GM12878 (cell line): ENCODE results near the gene PEX16. TPM values are rescaled to one million over a fixed set of nuclear protein-coding genes. Genes with fewer than 3 reads are reported as not detected.

ENCODE experiments used
- ATAC-seq: fragments of 200-7000 bp; cut with Tn5 transposase; 3 replicates; pipeline ENCODE4 v1.9.1; 2020; ENCODE audit warnings: mild to moderate bottlenecking, moderate library complexity
- BruUV-seq: library from RNA; stranded (reverse); fragments of 400-500 nt; replicated peaks from 2 replicates; lab custom pipeline; 2021; lab: Mats Ljungman, UMichigan
- CTCF ChIA-PET: fragments of 300-600 bp; sonication (Branson Sonifier 250); formaldehyde crosslinking; extraction: SDS; loops from one replicate; lab custom pipeline; 2021; ENCODE audit warnings: inconsistent platforms; lab: Yijun Ruan, JAX
- POLR2A ChIA-PET: fragments of 350-600 bp; formaldehyde crosslinking; extraction: SDS; loops from one replicate; lab custom pipeline; 2021; ENCODE audit warnings: inconsistent platforms; lab: Charles Lee
- RAD21 ChIA-PET: fragments of 300-600 bp; sonication (Branson Sonifier 250); formaldehyde crosslinking; loops from one replicate; lab custom pipeline; 2023; ENCODE audit warnings: antibody characterized with exemption; ENCODE audit not compliant: unreplicated experiment; lab: Charles Lee
- SMC1A ChIA-PET: fragments of 300-600 bp; sonication (Branson Sonifier 250); formaldehyde crosslinking; loops from one replicate; lab custom pipeline; 2023; ENCODE audit not compliant: unreplicated experiment, uncharacterized antibody; lab: Charles Lee
- DNase-seq: peaks from one replicate; pipeline ENCODE4 v3.0.0-alpha.2; 2011; ENCODE audit warnings: low read depth, low spot score
- FAIRE-seq: peaks from 3 replicates; lab custom pipeline; 2011; peaks lifted over from hg19 to GRCh38; lab: Jason Lieb, UNC
- H2AFZ ChIP-seq: 2 replicates; pipeline ENCODE4 v1.6.0; 2011; ENCODE audit warnings: low read depth, low read length, control low read depth; ENCODE audit not compliant: control insufficient read depth
- H3K27ac ChIP-seq: 2 replicates; pipeline ENCODE4 v1.5.1; 2011; ENCODE audit warnings: control low read depth; ENCODE audit not compliant: control insufficient read depth, insufficient read depth
- H3K27me3 ChIP-seq, 2 experiments: replicated peaks in 1 of 2; 2 replicates each; pipeline versions ENCODE4 v1.6.0 to v1.6.1; 2011; ENCODE audit warnings: low read length in 1 of 2; ENCODE audit not compliant: control insufficient read depth in 2 of 2, insufficient read depth in 2 of 2
- H3K36me3 ChIP-seq, 2 experiments: 2 replicates each; pipeline ENCODE4 v1.5.1; 2011; ENCODE audit warnings: low read length in 1 of 2; ENCODE audit not compliant: control insufficient read depth in 2 of 2, insufficient read depth in 2 of 2
- H3K4me1 ChIP-seq: 2 replicates; pipeline ENCODE4 v1.6.1; 2011; ENCODE audit warnings: mild to moderate bottlenecking, low read length, moderate library complexity, mixed read lengths; ENCODE audit not compliant: control insufficient read depth, insufficient read depth
- H3K4me2 ChIP-seq: 2 replicates; pipeline ENCODE4 v1.6.0; 2011; ENCODE audit warnings: control low read depth; ENCODE audit not compliant: control insufficient read depth, insufficient read depth
- H3K4me3 ChIP-seq: fragments of 200-600 bp; sonication (generic); 2 replicates; pipeline ENCODE4 v1.5.1; 2016
- H3K79me2 ChIP-seq: 2 replicates; pipeline ENCODE4 v1.6.0; 2011; ENCODE audit warnings: low read length; ENCODE audit not compliant: control insufficient read depth, insufficient read depth
- H3K9ac ChIP-seq: 2 replicates; pipeline ENCODE4 v1.8.0; 2011; ENCODE audit warnings: low read length, control low read depth, mixed read lengths; ENCODE audit not compliant: control insufficient read depth, insufficient read depth
- H3K9me3 ChIP-seq: replicated peaks from 3 replicates; pipeline ENCODE4 v1.5.1; 2011; ENCODE audit warnings: mild to moderate bottlenecking, low read length; ENCODE audit not compliant: control insufficient read depth, insufficient read depth
- H4K20me1 ChIP-seq: 2 replicates; pipeline ENCODE4 v1.6.0; 2011; ENCODE audit not compliant: control insufficient read depth, insufficient read depth
- BCL11A ChIP-seq: IDR thresholded peaks from 2 replicates; pipeline ENCODE4 v1.6.1; 2011; ENCODE audit warnings: low read depth, low read length
- BHLHE40 ChIP-seq, 2 experiments: fragments of 450-650 bp in 1 of 2; IDR thresholded peaks; 2 replicates each; pipeline ENCODE4 v1.6.1; 2011 to 2017; ENCODE audit warnings: low read depth in 2 of 2, borderline replicate concordance in 1 of 2, improper control_type of control experiment in 1 of 2, low read length in 1 of 2, mild to moderate bottlenecking in 1 of 2
- CREB1 ChIP-seq: IDR thresholded peaks from 2 replicates; pipeline ENCODE4 v1.6.1; 2012; ENCODE audit warnings: low read depth, mild to moderate bottlenecking, inconsistent platforms
- ETV6 ChIP-seq, 2 experiments: fragments of 450-650 bp in 1 of 2; IDR thresholded peaks in 1 of 2; conservative IDR thresholded peaks in 1 of 2; 2 replicates each; pipeline ENCODE4 v1.6.1; 2014; ENCODE audit warnings: antibody characterized with exemption in 1 of 2, borderline replicate concordance in 1 of 2, low read depth in 1 of 2, mild to moderate bottlenecking in 1 of 2, moderate library complexity in 1 of 2
- FOXK2 ChIP-seq: fragments of 450-650 bp; IDR thresholded peaks from 2 replicates; pipeline ENCODE4 v1.6.1; 2017; ENCODE audit warnings: mild to moderate bottlenecking, moderate library complexity
- HDAC2 ChIP-seq: fragments of 200-600 bp; sonication (generic); IDR thresholded peaks from 2 replicates; pipeline ENCODE4 v1.6.1; 2017
- IKZF2 ChIP-seq, 2 experiments: fragments of 450-650 bp; IDR thresholded peaks; 2 replicates each; pipeline ENCODE4 v1.6.1; 2017; ENCODE audit warnings: mild to moderate bottlenecking in 2 of 2, moderate library complexity in 2 of 2
- MXI1 ChIP-seq: fragments of 150-350 bp; IDR thresholded peaks from 2 replicates; pipeline ENCODE4 v1.6.1; 2011; ENCODE audit warnings: low read depth, mild to moderate bottlenecking, inconsistent platforms, low read length, improper control_type of control experiment
- MYB ChIP-seq: fragments of 150-350 bp; IDR thresholded peaks from 2 replicates; pipeline ENCODE4 v1.6.1; 2014; ENCODE audit warnings: mild to moderate bottlenecking, low read depth, low read length, borderline replicate concordance
- PML ChIP-seq: IDR thresholded peaks from 2 replicates; pipeline ENCODE4 v1.6.1; 2012; ENCODE audit warnings: low read length, inconsistent platforms
- POU2F2 ChIP-seq: IDR thresholded peaks from 3 replicates; pipeline ENCODE4 v1.6.1; 2011; ENCODE audit warnings: low read depth, mild to moderate bottlenecking, low read length, borderline replicate concordance
- RB1 ChIP-seq: fragments of 450-650 bp; formaldehyde crosslinking; IDR thresholded peaks from 2 replicates; pipeline ENCODE4 v1.6.1; 2017; ENCODE audit warnings: mild to moderate bottlenecking, borderline replicate concordance
- SMAD1 ChIP-seq: fragments of 450-650 bp; IDR thresholded peaks from 2 replicates; pipeline ENCODE4 v1.6.1; 2018; ENCODE audit warnings: mild to moderate bottlenecking, low read depth; ENCODE audit not compliant: partially characterized antibody
- WRNIP1 ChIP-seq: IDR thresholded peaks from 2 replicates; pipeline ENCODE4 v1.6.1; 2011; ENCODE audit warnings: low read depth, low read length, improper control_type of control experiment, borderline replicate concordance
- YY1 ChIP-seq: IDR thresholded peaks from 2 replicates; pipeline ENCODE4 v1.6.1; 2011; ENCODE audit warnings: low read depth, mild to moderate bottlenecking, low read length
- ZBED1 ChIP-seq: IDR thresholded peaks from 2 replicates; pipeline ENCODE4 v1.6.1; 2016; ENCODE audit warnings: borderline replicate concordance
- ZNF274 ChIP-seq: IDR thresholded peaks from one replicate; pipeline ENCODE4 v1.8.0; 2011; ENCODE audit not compliant: insufficient read length, insufficient read depth
- whole genome bisulfite sequencing: methylation state at CpG from one replicate; pipeline ENCODE4 v1.1.6; 2016; ENCODE audit warnings: low lambda C conversion rate; ENCODE audit not compliant: insufficient replicate concordance, insufficient coverage; ENCODE audit errors: missing lambda C conversion rate; 5-methylcytosine and 5-hydroxymethylcytosine counted together
- in situ Hi-C: fragments of 300-500 bp; cut with MboI; formaldehyde crosslinking; loops from 9 replicates; pipeline ENCODE4 v1.14.3; 2018; ENCODE audit warnings: mixed read lengths
- intact Hi-C: fragments of 100-400 bp; cut with micrococcal nuclease; formaldehyde crosslinking; loops from one replicate; pipeline ENCODE4 v1.14.2; 2022; ENCODE audit not compliant: unreplicated experiment
- polyA plus RNA-seq, 11 experiments: library from polyadenylated mRNA; depleted of rRNA in 4 of 11; unstranded in 6 of 11; stranded (reverse) in 5 of 11; fragments of >200 nt; fragmentation: Nextera tagmentation in 4 of 11; fragmentation: Illumina TruSeq in 1 of 11; extraction: Ambion mirVana in 4 of 11; extraction: Trizol in 1 of 11; gene quantifications; 1 replicate in 1 of 11; 2 replicates in 10 of 11; pipeline versions ENCODE4 v1.2.1 to v1.2.3, GENCODE V29; 2011 to 2016; ENCODE audit warnings: inconsistent platforms in 2 of 11, missing spikeins in 2 of 11, low read depth in 1 of 11
- total RNA-seq, 4 experiments: library from RNA; depleted of rRNA in 3 of 4; stranded (reverse); fragments of >200 nt in 3 of 4; fragmentation: Illumina TruSeq in 1 of 4; extraction: Trizol in 1 of 4; gene quantifications; 2 replicates each; pipeline versions ENCODE4 v1.2.1 to v1.2.3, GENCODE V29; 2013 to 2021
- TF ChIP-seq, protein P1 (sequence below): fragments of 450-650 bp; conservative IDR thresholded peaks from 2 replicates; pipeline ENCODE4 v1.6.1; 2017; ENCODE audit warnings: mild to moderate bottlenecking, moderate library complexity
- TF ChIP-seq, protein P2 (sequence below): fragments of 450-650 bp; formaldehyde crosslinking; IDR thresholded peaks from 2 replicates; pipeline ENCODE4 v1.4.0; 2022; ENCODE audit warnings: mild to moderate bottlenecking, moderate library complexity

Gene PEX16
- total and polyA plus RNA-seq, 10 of the 15 experiments (the other 5 are each of a cell fraction or from before 2014, with no cell fraction given), result 1.4 to 53.5 (median 27.6) TPM

DNA sequence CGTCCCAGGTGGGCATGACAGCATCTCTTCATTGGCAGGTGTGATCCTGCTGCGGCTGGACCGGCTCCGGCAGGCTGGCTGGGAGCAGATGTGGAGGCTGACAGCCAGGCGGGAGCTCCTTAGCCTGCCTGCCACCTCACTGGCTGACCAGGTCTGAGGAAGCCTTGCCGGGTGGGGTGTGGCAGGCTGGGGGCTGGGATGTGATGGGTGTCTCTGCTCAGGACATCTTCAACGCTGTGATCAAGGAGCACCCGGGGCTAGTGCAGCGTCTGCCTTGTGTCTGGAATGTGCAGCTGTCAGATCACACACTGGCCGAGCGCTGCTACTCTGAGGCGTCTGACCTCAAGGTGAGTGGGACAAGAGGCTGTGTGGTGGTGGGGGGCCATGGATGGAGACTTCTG lies 8.3 kb upstream of the PEX16 start:
- Histone ChIP-seq H3K79me2 (no peaks in the 10 kb centered on the region), H3K9ac (no peak overlapping the region), H3K4me2 (no peak overlapping the region), H3K4me1 (peaks cover 18% of the 10 kb centered on the region), H3K4me3 (no peak overlapping the region), H3K9me3 (no peaks in the 10 kb centered on the region; the same call in 2 of the 3 replicates)
- DNase-seq, result no peak
- no peak for ATAC-seq
- SMC1A ChIA-PET, result interaction anchor here (0.6 kb wide), 1 partner anchor 9 kb away, joined by 3 read pairs; no protein-coding TSS in a partner anchor
- intact Hi-C loops, result no loop called here
- FAIRE-seq, result no peak
- no peak for TF ChIP-seq POU2F2
- TF ChIP-seq, protein P1, sequence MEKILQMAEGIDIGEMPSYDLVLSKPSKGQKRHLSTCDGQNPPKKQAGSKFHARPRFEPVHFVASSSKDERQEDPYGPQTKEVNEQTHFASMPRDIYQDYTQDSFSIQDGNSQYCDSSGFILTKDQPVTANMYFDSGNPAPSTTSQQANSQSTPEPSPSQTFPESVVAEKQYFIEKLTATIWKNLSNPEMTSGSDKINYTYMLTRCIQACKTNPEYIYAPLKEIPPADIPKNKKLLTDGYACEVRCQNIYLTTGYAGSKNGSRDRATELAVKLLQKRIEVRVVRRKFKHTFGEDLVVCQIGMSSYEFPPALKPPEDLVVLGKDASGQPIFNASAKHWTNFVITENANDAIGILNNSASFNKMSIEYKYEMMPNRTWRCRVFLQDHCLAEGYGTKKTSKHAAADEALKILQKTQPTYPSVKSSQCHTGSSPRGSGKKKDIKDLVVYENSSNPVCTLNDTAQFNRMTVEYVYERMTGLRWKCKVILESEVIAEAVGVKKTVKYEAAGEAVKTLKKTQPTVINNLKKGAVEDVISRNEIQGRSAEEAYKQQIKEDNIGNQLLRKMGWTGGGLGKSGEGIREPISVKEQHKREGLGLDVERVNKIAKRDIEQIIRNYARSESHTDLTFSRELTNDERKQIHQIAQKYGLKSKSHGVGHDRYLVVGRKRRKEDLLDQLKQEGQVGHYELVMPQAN, result no peak
- no peak for TF ChIP-seq BHLHE40 (IDR thresholded peaks at IDR 0.05; ENCODE audit: borderline replicate concordance in 1 of 2, low read depth in 2 of 2, low read length in 1 of 2)
- no peak for TF ChIP-seq MYB
- no peak for TF ChIP-seq SMAD1
- no peak for TF ChIP-seq YY1
- TF ChIP-seq ZNF274, result no peak
- TF ChIP-seq, protein P2, sequence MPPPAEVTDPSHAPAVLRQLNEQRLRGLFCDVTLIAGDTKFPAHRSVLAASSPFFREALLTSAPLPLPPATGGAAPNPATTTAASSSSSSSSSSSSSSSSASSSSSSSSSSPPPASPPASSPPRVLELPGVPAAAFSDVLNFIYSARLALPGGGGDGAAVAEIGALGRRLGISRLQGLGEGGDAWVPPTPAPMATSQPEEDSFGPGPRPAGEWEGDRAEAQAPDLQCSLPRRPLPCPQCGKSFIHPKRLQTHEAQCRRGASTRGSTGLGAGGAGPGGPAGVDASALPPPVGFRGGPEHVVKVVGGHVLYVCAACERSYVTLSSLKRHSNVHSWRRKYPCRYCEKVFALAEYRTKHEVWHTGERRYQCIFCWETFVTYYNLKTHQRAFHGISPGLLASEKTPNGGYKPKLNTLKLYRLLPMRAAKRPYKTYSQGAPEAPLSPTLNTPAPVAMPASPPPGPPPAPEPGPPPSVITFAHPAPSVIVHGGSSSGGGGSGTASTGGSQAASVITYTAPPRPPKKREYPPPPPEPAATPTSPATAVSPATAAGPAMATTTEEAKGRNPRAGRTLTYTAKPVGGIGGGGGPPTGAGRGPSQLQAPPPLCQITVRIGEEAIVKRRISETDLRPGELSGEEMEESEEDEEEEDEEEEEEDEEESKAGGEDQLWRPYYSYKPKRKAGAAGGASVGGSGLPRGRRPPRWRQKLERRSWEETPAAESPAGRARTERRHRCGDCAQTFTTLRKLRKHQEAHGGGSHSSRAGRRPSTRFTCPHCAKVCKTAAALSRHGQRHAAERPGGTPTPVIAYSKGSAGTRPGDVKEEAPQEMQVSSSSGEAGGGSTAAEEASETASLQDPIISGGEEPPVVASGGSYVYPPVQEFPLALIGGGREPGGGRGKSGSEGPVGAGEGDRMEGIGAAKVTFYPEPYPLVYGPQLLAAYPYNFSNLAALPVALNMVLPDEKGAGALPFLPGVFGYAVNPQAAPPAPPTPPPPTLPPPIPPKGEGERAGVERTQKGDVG (CRISPR knock-in tag), result no peak
- no peak for TF ChIP-seq ZBED1
- no peak for TF ChIP-seq ETV6 (conservative IDR thresholded peaks at IDR 0.05 in 1 of 2, IDR thresholded peaks at IDR 0.05 in 1 of 2; ENCODE audit: borderline replicate concordance in 1 of 2, low read depth in 1 of 2)
- no peak for TF ChIP-seq PML
- no peak for TF ChIP-seq RB1
- no peak for TF ChIP-seq IKZF2 (IDR thresholded peaks at IDR 0.05)
- no peak for TF ChIP-seq HDAC2
- no peak for TF ChIP-seq FOXK2
- TF ChIP-seq WRNIP1, result no peak
- TF ChIP-seq CREB1, result no peak
- no peak for TF ChIP-seq BCL11A
- TF ChIP-seq MXI1, result no peak
- TF ChIP-seq, all 136 proteins: peak for 0
- H2AFZ ChIP-seq, result no peak overlapping the region
- ChIA-PET RAD21 (no interaction called here), CTCF (interaction anchor here (0.8 to 1.5 kb wide), 3 partner anchors 9 to 83 kb away, joined by 3 to 7 read pairs (median 3); no protein-coding TSS in a partner anchor), POLR2A (no interaction called here)
- 63% methylated on average over 12 of the region's 12 CpGs for WGBS
- no peaks in the 10 kb centered on the region for H3K36me3 ChIP-seq
- in situ Hi-C loops, result no loop called here
- no peak overlapping the region for H3K27ac ChIP-seq
- peaks cover 6 to 18% of the 10 kb centered on the region in 2 experiments; a peak in 3 of 4 replicates for H3K27me3 ChIP-seq
- H4K20me1 ChIP-seq, result no peaks in the 10 kb centered on the region
- no TSS peak for BruUV-seq
